GM18508 (cell line): Measurements from ENCODE around the gene TDO2.

Source experiments
- ATAC-seq: cut with Tn5 transposase; IDR thresholded peaks from one replicate; pipeline ENCODE4 v1.9.1; 2021; ENCODE audit warnings: moderate number of reproducible peaks; ENCODE audit not compliant: insufficient read depth, unreplicated experiment

The TDO2 gene

DNA sequence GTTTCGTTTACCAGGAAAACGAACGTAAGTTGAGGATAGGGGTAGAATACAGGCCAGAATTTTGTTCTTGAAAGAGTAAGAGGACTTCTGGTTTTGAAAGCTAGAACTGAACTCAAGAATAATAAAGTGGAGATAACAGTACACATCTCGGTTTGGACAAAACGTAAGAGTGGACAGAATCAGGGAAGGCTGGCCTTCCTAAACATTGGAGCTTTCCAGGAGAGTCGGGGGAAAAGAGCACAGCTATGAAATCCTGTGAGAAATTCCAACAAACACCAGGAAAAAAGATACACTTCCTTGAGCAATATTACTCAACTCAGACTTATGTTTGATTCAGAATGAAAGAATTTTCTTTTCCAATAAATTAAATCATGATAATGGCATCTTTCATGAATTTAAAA is 49.0 kb downstream of the TDO2 start:
- no peak for ATAC-seq

DNA sequence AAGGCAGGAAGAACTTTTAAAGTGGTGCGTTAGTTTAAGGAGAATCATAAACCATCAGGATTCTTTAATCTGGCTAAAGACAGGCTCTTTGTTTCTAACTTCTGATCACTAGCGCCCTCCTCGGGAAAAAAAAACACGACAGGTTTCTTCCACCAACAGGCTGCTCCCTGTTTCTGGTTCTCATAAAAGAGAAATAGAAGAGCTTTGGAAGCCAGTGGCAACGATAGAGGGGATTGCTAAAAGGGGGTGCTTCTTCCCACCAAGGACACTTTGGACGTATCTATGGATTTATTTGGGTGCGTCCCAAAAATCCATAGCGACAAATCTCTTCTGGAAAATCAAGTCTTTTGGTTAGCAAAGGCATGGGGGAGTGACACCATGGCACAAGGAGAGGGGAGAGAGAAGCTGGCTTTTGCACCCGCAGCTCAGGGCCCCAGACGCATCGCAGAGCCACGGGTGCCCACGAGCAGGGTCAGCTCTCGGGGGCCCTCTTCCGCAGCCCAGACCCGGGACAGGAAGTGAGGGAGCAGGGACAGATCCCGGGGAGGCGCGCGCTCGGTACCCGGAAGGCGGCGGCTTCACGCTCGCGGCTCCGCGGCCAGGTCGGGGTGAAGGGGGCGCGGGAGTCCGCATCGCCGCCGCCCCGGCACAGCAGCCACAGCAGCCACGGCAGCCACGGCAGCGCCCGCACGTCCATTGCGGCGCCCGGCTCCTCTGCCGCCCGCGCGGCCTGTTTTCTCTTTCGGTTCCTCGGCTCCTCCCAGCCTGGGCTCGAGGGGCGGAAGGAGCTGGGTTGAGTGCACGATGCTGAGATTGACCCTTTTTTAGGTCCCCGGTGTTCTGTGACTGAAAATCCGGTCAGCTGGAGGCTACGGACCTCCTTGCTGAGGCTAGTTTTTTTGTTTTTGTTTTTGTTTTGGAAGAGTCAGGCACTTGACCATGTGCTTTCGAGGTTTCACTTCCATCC is 49.9 kb downstream of the TDO2 start, which contains the start of gene CTSO:
Gene CTSO (minus strand): TSS at position 716 of the 967 bp plus-strand sequence. CDS start 19 bp downstream, at position 697.
- ATAC-seq, result peak; percentile 94

DNA sequence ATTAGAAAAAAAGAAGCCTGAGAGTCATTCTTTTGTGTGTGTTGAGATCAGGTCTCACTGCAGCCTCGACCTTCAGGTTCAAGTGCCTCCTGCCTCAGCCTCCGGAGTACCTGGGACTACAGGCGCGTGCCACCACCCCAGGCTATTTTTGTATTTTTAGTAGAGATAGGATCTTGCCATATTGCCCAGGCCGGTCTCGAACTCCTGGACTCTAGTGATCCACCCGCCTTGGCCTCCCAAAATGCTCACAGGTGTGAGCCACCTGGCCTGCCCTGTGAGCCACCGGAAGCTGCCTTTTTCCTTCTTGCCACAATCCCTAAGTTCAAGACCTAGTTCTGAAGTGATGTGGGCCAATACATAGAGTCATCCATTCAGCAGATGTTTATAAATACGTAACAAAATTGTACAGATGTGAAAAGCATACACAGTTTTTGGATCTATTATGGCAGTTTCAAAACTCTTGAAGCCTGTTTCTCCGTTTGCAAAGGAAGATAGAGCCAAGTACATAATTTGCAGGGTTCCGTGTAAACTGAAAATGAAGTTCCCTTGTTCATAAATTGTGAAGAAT is 50.7 kb downstream of the TDO2 start:
- ATAC-seq, result no peak

DNA sequence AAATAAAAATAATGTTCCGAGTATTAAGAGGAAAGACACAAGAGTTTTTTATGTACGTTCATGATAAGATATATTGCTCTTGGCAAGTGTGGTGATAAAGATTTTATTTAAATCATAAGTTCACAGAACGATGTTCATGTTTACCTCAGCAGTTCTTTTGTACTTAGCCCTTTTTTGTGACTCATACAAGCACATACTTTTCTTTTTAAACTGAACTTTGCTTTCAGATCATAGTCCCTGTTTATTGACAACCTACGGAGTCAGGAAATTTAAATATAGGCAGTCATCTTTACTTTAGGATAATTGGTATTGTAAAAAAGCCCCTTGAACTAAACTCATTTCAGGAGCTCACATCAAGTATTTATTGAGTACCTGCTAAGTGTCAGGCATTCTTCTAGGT is 51.4 kb downstream of the TDO2 start:
- no peak for ATAC-seq

DNA sequence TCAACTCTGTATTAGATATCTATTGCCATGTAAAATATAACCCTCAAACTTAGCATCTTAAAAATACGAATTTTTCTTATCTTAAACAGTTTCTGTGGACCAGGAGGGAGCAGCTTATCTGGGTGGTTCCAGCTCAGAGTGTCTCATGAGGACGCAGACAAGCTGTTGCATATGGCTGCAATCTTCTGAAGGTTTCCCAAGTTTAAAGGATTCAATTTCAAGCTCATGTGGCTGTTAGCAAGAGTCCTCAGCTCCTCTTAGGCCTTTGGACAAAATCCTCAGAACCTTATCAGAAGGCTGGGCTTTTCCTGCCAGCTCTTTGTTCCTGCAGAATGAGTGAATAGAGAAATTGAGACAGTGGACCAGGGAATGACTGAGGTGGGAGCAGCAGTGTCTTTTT is 53.0 kb downstream of the TDO2 start:
- no peak for ATAC-seq

DNA sequence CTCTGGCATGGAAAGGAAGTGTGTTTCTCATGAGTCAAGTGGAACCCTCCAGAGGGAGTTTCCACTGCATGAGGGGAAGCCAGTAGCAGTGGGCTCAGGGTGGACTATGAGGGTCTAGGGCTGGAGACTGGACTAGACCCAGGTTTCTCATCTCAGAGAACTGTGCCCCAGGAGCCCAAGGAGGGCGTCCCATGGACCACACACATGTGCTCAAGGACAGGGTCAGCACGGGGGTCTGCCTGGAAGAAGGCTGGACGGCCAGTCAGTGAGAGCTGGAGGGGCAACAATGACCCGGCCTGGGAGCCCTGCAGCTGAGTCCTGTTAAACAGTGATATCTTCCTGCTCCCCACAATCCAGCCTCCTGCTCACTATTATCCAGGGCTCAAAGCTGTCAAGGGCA is 55.9 kb downstream of the TDO2 start:
- ATAC-seq, result no peak

DNA sequence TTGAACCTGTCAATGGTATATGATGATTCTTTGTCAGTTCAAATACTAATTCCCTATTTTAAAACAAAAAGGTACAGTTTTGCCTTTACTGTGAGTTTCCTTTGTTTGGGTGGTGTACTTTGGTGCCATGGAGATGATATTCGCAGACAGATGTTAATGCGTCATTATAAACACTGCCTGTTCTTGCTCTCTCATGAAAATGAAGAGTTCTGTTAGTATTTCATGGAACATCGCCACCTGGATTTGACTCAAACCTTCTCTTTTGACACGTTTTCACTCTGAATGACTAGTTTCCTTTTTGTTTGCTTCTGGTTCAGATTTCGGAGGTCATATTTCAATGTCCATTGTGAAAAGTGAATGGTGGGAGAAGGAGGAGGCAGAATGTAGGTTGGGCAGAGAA is 57.0 kb downstream of the TDO2 start:
- no peak for ATAC-seq

DNA sequence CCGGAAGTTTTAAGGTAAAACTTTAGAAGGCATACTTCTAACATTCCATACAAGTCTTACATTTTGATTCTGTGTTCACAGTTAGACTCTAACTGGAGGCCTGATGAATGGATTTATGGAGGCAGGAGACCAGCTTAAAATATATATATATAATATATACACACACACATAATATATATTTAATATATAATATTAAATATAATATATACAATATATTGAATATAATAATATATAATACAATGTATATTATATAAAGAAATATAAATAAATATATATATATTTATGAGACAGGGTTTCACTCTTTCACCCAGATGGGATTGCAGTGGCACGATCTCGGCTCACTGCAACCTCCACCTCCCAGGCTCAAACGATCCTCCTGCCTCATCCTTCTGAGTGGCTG is 58.1 kb downstream of the TDO2 start:
- no peak for ATAC-seq

DNA sequence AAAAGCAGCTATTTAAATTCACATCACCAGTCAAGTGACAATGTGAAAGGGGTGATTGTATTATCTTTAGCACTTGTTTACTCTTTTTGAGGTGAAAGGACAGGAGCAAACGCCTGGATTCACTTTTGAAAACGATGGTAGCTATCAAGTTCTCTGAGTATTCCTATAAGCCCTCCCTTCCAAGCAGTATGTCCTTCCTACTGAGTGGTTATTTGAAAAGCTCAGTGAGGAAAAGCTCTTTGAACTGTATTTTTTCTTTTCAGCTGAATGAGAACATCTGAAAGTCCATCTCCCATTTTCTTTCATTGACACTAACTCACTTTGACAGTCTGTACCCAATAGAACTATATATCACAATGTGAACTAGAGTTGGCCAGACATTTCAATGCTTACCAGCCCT is 59.3 kb downstream of the TDO2 start:
- no peak for ATAC-seq

DNA sequence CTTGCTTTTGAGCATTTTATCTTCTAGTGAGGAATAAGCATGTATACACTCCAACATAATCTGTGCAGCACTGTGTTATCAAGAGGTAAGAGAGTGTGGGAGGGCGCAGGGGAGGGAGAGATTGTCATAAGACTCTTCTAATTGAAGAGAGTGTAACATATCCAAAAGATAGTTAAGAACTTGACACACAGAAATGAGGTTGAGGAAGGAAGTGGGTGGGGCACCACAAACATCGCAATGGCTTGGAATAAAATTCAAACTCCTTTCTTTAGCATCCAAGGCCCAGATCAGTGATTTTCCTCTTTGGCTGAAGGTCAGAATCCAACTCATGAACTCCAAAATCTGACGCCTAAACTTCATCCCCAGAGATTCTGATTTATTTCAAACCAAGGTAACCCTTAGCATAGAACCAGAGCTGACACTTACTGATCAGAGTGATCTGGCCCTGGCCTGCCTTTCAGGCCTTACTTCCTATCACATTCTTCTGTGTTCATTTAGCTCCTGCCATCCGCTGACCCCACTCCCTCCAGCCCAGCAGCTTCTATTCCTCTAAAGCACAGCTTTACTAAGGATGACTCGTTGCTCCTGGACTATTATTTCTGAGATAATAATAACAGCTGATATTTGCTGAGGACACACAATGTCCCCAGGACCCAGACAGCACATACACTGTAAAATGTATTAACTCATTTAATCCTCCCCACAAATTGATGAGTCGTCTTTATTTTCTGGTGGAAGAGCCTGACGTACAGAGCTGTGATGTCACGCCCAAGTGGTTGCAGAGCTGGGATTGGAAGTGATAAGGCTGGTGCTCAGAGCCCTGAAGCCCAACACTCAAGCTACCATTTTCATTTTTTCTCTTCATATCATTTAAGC is 60.8 kb downstream of the TDO2 start:
- ATAC-seq, result no peak

DNA sequence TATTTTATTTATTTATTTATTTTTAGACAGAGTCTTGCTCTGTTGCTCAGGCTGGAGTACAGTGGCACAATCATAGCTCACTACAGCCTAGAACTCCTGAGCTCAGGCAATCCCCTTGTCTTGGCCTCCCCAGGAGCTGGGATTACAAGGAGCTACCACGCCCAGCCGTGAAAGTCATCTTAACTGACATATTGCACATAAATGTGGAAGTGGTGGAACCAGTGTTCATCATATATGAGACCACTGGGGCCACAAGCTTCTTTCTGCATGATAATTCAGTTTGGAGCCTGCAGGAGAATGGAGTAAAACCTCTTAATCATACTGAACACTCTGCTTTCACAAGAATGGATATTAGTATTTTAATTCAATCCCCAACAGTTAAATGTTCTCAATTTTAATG is 62.7 kb downstream of the TDO2 start:
- ATAC-seq, result no peak

DNA sequence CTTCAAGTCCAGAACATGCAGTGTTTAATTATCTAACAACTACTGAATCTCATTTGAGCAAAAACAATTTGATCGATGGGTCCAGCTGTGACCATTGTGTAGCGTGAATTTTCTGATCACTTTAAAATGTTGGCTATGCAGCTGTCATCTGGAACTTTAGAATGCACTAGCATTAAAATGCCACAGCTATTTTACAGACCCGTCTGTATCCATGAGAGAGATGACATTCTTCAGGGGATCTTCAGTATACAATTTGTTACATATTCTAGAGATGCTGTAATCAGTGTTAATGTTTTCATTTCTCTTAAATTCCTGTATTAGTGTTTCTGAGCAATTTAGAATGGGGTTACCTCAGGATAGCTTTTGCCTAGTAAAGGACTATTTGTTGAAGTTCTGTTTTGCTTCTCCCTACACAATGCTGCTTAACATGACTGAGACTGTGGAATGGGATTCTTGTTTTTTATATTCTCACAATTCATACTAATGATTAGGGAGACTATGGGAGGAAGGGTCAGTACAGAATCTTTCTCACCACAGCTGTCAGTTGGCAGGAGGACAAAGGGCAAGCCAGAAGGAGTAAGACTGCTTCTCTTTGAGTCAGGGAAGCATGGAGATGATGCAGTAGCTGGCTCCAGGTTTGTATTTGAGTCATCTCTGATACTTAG is 63.4 kb downstream of the TDO2 start:
- no peak for ATAC-seq
